TTC549 (cell line): ENCODE results near the gene SHTN1.

Experiments used
- FAIRE-seq: peaks from 2 replicates; lab custom pipeline; 2012; peaks lifted over from hg19 to GRCh38; lab: Jason Lieb, UNC

Gene SHTN1

DNA sequence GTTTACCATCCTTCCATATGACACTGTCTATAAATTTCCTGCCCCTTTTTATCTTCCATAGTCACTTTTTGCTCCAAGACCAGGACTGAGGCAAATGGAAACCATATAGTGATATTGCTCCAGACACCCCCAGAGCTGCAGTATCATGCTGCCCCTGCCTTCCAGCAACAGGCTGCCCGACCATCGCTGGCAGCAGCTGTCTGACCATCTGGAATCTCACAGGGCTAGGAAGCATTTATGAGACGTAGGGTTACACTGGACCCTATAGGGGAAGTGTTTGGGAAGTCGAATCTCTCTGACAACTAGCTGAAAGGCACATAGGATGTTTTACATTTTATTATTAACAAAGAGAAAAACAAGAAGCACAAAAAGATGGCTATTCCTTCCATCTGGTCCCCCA, 136.3 kb downstream of the SHTN1 start:
- no peak for FAIRE-seq

DNA sequence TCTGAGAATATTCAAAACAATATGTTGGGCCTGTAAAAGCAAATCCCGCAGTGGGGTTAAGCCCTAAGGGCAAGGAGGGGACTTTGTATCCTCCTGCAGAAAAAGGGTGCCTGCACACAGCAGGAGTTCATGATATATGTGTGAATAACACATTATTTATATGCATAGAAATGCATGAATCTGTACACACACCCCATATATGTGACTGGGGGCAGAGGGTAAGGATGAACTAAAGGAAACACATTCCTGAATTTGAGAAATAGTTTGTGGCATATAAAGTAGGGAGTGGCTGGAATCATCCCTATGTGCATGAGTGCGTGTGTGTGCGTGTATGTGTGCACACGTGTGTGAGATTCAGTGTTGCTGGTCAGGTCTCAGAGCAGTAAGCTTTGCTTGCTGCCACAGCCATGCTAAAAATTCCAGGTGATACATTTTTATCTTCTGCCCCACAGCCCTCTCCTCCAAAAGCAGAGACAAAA, 136.8 kb downstream of the SHTN1 start:
- FAIRE-seq: no peak

DNA sequence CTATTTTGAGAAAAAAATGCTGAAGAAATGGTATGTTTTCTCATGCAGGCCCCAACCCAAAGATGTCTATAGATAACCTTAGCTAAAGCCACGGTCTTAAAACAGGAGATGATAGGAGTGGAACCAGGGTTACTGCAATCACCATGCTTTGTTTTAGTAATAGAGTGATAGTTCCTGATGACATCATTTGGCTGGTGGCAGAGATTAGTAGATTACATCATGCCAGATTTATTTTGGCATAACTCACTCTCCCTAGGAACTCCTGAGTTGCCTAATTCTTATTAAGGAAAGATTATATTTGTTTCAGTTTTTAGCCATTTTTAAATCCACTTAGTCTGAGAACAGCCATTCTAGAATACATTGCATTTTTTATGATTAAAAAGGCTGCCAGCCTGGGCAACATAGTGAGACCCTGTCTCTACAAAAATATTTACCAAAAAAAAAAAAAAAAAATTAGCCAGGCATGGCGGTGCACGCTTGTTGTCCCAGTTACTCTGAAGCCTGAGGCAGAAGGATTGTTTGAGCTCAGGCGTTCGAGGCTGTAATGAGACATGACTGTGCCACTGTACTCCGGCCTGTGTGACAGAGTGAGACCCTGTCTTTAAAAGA, 137.9 kb downstream of the SHTN1 start:
- no peak for FAIRE-seq

GRCh38 chr10:116866066-116866465, 138.9 kb downstream of the SHTN1 start:
- FAIRE-seq: no peak

DNA sequence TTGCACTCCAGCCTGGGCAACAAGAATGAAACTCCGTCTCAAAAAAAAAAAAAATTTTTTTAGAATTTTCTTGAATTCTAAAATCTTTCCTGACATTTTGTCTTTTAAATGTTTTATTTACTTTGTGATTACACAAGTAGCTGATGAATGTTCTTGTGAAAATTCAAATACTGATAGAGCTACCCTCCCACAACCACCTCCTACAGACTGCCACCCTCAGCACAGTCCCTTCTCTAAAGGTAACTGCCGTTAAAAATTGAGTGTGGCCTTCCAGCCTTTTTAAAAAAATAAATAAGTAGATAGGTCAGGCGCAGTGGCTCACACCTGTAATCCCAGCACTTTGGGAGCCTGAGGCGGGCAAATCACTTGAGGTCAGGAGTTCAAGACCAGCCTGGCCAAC, 140.6 kb downstream of the SHTN1 start:
- FAIRE-seq: no peak

GRCh38 chr10:116861796-116862195, 143.2 kb downstream of the SHTN1 start:
- no peak for FAIRE-seq

DNA sequence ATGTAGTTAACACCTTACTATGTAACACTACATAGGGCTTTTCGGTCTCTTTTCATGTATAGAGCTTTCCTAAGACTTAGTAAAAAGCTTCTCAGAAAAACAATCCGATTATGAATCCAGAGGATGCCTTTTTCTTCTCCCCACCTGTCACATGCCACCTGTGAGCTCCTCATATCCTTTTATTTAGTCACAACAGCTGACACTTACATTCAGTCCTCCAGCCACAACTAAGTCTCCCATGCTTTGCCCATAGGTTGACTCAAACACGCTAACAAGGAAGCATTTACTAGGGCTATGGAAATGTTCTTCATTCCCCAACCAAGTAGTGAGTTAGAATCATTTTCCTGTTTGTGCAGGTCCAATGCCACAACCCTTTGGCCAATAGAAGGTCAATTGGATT, 147.8 kb downstream of the SHTN1 start:
- FAIRE-seq: no peak

DNA sequence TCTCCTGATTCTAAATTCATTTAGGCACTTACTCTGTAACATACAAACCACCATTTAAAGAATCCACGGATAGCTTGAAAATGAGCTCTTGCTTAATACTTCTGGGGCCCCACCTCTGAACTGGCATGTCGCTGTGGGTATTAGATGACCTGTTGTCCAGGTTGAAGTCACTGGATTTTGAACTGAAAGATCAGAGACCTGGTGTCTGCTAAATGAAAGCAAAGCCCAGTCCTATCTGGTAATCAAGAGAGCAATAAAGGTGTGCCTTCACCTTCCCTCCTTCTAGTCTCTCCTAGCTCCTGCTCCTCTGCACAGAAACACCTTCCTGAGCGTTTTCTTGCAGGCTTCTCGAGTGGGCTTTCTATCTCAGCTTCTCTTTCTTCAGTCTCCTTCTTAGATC, 151.3 kb downstream of the SHTN1 start:
- FAIRE-seq: no peak

GRCh38 chr10:116853287-116853686, 151.7 kb downstream of the SHTN1 start:
- FAIRE-seq: no peak

GRCh38 chr10:116852246-116852645, 152.7 kb downstream of the SHTN1 start:
- FAIRE-seq: no peak

DNA sequence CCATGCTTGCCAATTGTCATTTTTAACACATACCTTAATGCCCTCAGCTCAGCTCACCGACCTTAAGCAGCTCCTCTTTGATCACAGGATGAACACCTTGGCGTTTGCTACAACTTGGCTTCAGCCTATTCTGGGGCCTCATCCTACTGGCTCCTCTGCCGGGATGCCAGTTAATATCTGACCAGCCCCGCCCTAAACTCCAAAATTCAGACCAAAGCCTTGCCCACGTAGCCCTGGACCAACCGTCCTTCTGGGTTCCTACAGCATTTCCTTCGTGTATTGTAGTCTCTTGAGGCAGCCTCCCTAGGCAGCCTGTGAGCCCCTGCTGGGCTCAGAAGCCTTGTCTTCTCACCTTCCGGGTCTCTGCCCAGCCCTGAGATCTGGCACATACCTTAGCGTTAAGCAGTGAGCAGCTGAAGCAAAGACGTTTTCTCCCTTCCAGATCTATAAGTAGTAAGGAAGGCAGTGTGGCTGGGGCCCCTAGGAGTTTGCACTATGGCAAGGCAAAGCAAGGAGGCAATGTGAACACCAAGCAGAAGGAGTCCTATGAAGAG, 154.9 kb downstream of the SHTN1 start:
- FAIRE-seq: no peak

- no peak for FAIRE-seq
Measured at GRCh38 chr10:116849248-116850057, 155.5 kb downstream of the SHTN1 start, which contains the start of gene ENO4. ENO4 (plus strand) TSS chr10:116849499; CDS start chr10:116849567, 68 bp downstream.

- no peak for FAIRE-seq
Measured at GRCh38 chr10:116848944-116849247, 156.1 kb downstream of the SHTN1 start.

DNA sequence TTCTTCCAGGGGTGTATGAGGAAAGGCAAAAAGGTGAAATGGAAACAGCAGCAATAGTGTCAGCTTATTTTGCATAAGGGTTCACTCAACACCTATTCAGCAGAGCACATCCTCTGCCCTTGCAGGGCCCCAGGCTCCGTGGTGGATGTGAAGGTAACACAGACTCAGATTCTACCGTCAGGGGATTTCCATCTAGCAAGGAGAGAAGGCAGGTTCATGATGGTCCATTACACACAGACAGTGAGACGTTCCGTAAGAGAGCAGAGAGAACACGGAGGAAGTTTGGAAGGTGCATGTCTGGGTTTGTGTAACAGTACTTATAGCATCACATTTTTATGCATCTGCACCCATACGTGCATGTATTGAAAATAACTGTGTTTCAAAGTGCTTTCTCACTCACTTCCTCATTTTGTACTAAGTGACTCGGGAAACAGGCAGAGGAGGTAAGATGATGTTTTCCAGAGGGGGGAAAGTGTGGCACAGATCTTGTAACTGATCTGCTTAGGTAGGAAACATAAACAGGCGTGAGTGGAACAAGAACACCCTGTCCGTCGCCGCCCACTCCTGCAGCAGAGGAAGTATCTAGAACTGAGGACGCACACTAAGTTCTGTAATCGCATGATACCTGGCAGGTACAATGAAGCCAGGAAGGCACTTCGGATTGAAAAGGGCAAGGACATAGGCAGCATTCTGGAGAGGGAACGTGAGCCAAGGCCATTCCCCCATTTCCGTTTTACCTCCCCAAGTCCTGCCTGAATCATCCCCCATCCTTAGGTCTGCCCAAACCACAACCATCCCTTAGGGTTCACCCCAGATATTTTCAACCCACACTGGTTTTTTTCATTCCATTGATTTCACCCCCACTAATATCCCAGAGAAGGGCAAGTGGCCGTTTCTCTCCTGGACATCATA, 156.7 kb downstream of the SHTN1 start:
- FAIRE-seq: no peak

DNA sequence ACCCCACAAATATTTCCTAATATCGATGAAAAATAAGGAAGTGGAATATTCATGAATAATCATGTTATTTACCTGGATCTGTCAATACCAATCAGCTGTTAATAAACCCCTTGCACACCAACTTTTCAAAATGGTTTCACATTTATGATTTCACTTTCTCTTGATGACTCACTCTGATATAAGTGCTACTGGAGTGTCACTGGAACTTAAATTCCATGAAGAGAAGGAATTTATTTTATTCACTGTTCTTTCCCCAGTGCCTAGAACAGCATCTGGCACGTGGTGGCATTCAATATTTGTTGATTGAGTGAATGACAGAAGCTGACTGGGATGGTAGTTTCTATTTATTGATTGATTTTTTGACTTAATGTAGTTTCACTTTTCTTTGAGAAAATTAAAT, 159.2 kb downstream of the SHTN1 start:
- FAIRE-seq: no peak

DNA sequence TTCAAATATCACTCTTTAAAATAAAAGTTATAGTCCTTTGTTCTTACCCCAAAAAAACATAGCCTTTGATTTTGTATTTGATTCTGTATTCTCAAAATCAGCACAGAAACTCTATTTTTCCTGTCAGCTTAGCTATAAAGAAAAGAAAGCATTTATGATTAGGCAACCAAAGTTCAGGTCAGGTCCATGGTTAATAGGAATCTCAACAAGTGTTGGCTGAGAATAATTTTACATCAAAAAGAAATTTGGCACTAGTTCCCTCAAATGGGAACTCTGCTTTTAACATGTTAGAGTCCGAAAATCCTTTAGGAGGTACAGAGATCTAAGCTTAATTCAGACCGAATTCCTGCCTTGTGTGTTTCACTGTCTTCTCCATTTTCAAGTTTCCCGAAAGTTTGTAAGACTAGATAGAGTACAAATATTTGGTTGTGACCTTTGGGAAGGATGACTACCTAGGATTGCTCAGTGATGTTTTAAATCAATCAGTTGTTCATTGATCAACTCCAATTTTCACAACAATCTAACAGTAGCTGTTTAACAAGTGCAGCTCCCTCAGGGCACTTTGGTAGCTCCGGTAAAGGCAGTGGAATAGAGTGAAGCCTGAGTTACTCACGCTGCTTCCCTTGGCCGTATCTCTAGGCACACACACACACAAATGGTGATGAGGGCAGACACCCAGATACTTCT, 164.5 kb downstream of the SHTN1 start:
- no peak for FAIRE-seq

- no peak for FAIRE-seq
Measured at GRCh38 chr10:116838143-116838725, 166.8 kb downstream of the SHTN1 start.

GRCh38 chr10:116836902-116837523, 168.0 kb downstream of the SHTN1 start:
- no peak for FAIRE-seq

DNA sequence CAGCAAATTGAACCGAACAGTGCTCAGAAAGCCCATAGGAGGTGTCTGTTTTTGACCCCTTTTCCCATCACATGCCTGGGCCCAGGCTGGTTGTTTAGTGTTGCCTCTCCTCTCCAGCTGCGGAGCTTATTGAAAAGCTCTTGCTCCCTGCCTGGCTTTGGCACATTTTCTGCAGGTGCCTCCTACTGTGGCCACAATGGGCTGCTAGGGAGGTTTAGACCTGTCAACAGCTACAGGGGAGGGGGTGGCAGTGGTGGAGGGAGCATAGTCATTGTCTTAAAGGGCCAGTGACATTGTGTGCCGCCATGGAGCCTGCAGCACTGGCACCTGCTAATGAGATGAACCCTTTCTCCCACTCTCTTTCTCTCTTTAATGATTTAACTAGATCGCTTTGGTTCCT, 168.9 kb downstream of the SHTN1 start:
- FAIRE-seq: no peak

GRCh38 chr10:116835658-116836057, 169.3 kb downstream of the SHTN1 start:
- FAIRE-seq: no peak
